NCI-H146 treated with DMSO at 0.1 percent for 48 hours (cell line): ENCODE measurements around the gene PPFIA4.

Source experiments
- DNase-seq: peaks from one replicate; lab custom pipeline; 2025; ENCODE audit not compliant: unreplicated experiment; lab: John Stamatoyannopoulos, UW

Gene PPFIA4

DNA sequence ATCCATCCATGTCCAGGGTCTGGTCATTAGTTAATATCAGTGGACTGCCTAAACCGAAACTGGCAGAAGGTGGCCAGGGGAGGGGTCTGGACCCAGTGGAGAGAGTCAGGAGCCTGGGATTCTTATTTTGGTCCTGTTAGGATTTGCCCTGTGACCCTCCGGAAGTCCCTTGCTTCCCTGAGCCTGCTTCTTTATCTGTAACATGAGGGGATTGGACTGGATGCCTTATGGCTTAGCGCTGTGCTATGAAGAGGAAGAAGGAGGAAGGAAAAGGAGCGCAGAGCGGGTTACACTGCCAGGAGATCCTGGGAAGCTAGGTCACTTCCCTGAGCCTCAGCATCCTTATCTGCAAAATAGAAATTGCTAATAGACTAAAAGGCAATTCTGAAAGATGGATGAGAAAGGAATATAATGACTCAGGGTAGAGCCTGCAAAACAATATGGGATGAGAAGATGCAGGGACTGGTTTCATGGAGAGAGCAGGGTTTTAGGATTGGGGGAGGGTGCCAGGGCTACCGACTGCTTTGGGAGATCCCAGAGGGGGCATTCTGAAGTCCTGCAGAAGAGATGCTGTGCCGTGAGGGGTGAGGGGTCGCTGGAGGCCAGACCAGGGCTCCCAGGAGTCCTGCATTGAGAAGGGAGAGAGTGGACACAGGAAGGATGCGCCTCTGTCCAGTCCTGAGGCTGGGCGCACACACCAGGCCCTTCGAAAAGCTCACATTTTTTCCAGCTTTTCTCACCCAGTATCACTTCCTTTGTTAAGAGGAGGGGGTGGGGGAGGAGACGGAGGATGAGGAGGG lies 100.8 kb downstream of the PPFIA4 start:
- DNase-seq, result no peak

DNA sequence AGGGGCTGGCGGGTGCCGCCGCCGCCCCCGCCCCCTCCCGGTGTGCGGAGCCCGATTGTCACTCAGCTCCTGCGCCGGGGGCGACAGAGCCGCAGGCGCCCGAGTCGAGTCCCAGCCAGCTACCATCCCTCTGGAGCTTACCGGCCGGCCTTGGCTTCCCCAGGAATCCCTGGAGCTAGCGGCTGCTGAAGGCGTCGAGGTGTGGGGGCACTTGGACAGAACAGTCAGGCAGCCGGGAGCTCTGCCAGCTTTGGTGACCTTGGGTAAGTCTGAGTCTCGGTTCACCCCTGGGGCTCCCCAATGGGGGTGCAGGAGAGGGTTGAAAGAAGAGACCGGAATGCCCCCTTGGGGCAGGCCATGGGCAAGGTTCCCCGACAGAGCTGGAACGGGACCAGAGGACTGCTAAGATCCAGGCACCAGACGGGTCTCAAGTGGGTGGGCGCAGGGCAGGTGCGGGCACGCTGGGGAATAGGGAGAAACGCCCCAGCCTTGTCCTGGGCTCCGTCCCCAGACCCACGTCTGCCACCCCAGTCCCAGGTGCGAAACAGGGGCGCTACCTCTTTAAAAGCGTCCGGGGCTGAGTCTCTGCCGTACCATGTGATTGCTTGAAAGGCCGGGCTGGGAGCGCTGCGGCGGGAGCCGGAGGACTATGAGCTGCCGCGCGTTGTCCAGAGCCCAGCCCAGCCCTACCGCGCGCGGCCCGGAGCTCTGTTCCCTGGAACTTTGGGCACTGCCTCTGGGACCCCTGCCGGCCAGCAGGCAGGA lies 101.6 kb downstream of the PPFIA4 start, which contains the start of gene ADORA1:
Gene ADORA1 (plus strand): TSS at position 61 of the 765 bp plus-strand sequence. CDS start 1,116 bp downstream, outside the sequence.
- DNase-seq, result peak; percentile 23

DNA sequence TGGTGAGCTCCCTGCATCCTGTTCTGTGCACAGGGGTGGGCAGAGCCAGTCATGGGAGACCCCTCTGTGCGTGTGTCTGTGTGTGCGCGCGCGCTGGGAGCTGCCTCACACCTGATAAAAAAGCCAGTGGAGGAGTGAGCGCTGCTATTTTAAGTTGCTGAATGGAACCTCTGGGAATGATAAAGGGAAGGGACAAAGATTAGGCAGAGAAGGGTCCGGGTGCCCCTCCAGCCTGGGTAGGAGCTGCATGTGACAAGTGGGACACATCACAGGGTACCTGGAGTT lies 102.1 kb downstream of the PPFIA4 start:
- no peak for DNase-seq
